Measurements from ENCODE around the gene SDC1.

- TF ChIP-seq TAF1 (IDR thresholded peaks at IDR 0.05; ENCODE audit: borderline replicate concordance, low read depth, low read length) (no peak), CTCF (IDR thresholded peaks at IDR 0.05) (no peak), EP300 (IDR thresholded peaks at IDR 0.05; ENCODE audit: borderline replicate concordance in 1 of 2, low read depth in 1 of 2, low read length in 1 of 2) (no peak), GATA2 (CRISPR knock-in tag; IDR thresholded peaks at IDR 0.05) (no peak), TEAD4 (IDR thresholded peaks at IDR 0.05; ENCODE audit: borderline replicate concordance, insufficient read depth) (no peak), USF1 (IDR thresholded peaks at IDR 0.05; ENCODE audit: borderline replicate concordance, low read depth) (no peak), RXRA (IDR thresholded peaks at IDR 0.05; ENCODE audit: borderline replicate concordance, low read depth) (no peak)
These were observed 36.1 kb downstream of the SDC1 start for GRCh38 chr2:20188851-20189250.
